ENCODE data around the gene IGSF21.

Gene IGSF21

GRCh38 chr1:18107369-18108298 lies at the start of gene IGSF21:
TSS of gene IGSF21 (plus strand) at chr1:18107798. CDS start at chr1:18108129, 331 bp downstream.
- no peak for DNase-seq (ENCODE audit: low spot score)

GRCh38 chr1:18058206-18058921 lies 49.2 kb upstream of the IGSF21 start:
- no peak for DNase-seq (ENCODE audit: low spot score)

GRCh38 chr1:18058981-18059605 lies 48.5 kb upstream of the IGSF21 start:
- no peak for DNase-seq (ENCODE audit: low spot score)

GRCh38 chr1:18060366-18060765 lies 47.2 kb upstream of the IGSF21 start:
- DNase-seq (ENCODE audit: low spot score): no peak

GRCh38 chr1:18062185-18062584 lies 45.4 kb upstream of the IGSF21 start:
- DNase-seq (ENCODE audit: low spot score): no peak

- no peak for DNase-seq (ENCODE audit: low spot score)
These were observed 43.1 kb upstream of the IGSF21 start for GRCh38 chr1:18064534-18064933.

GRCh38 chr1:18066576-18066975 lies 41.0 kb upstream of the IGSF21 start:
- no peak for DNase-seq (ENCODE audit: low spot score)

GRCh38 chr1:18069903-18070302 lies 37.7 kb upstream of the IGSF21 start:
- no peak for DNase-seq (ENCODE audit: low spot score)

GRCh38 chr1:18072066-18072465 lies 35.5 kb upstream of the IGSF21 start:
- DNase-seq (ENCODE audit: low spot score): no peak

GRCh38 chr1:18073066-18073642 lies 34.4 kb upstream of the IGSF21 start:
- no peak for DNase-seq (ENCODE audit: low spot score)

GRCh38 chr1:18077657-18078215 lies 29.9 kb upstream of the IGSF21 start:
- no peak for DNase-seq (ENCODE audit: low spot score)

- no peak for DNase-seq (ENCODE audit: low spot score)
These were observed 27.5 kb upstream of the IGSF21 start for GRCh38 chr1:18079941-18080735.

- no peak for DNase-seq (ENCODE audit: low spot score)
These were observed 22.1 kb upstream of the IGSF21 start for GRCh38 chr1:18085387-18086074.

- DNase-seq (ENCODE audit: low spot score): no peak
These were observed 19.5 kb upstream of the IGSF21 start for GRCh38 chr1:18088077-18088594.

GRCh38 chr1:18089488-18089887 lies 18.1 kb upstream of the IGSF21 start:
- no peak for DNase-seq (ENCODE audit: low spot score)

GRCh38 chr1:18090636-18091035 lies 17.0 kb upstream of the IGSF21 start:
- DNase-seq (ENCODE audit: low spot score): no peak

GRCh38 chr1:18091660-18092446 lies 15.7 kb upstream of the IGSF21 start:
- no peak for DNase-seq (ENCODE audit: low spot score)

GRCh38 chr1:18093193-18093592 lies 14.4 kb upstream of the IGSF21 start:
- DNase-seq (ENCODE audit: low spot score): no peak

GRCh38 chr1:18093646-18094045 lies 14.0 kb upstream of the IGSF21 start:
- DNase-seq (ENCODE audit: low spot score): no peak

- DNase-seq (ENCODE audit: low spot score): no peak
These were observed 13.5 kb upstream of the IGSF21 start for GRCh38 chr1:18094096-18094495.
